ENCODE data around the gene PRRT2. TPM values are rescaled to one million over a fixed set of nuclear protein-coding genes. Genes with fewer than 3 reads are reported as not detected.

PRRT2 gene
- total and polyA plus RNA-seq, 2 donors (not counting 3 experiments of a cell fraction or from before 2014, with no cell fraction given) = 3.3 TPM

- no TSS peak for BruUV-seq (replicated peaks)
- Histone ChIP-seq H3K9me3 (replicated peaks; ENCODE audit: control insufficient read depth, insufficient read depth, low read length) (no peaks in the 10 kb centered on the region), H3K36me3 (ENCODE audit: control insufficient read depth in 2 of 2, extremely low read depth in 1 of 2, insufficient read depth in 2 of 2, low read length in 2 of 2) (peaks cover 0 to 14% of the 10 kb centered on the region in 2 experiments), H4K20me1 (replicated peaks; ENCODE audit: control insufficient read depth, extremely low read depth, insufficient read depth, low read length) (no peaks in the 10 kb centered on the region), H3K4me2 (ENCODE audit: insufficient read depth, low read length) (peak overlapping the region; percentile 71), H3K27me3 (ENCODE audit: control insufficient read depth in 2 of 2, insufficient read depth in 2 of 2, low read length in 2 of 2) (no peaks in the 10 kb centered on the region), H3K4me3 (replicated peaks in 1 of 3; ENCODE audit: insufficient read depth in 1 of 3, low read depth in 1 of 3, low read length in 3 of 3) (no peak overlapping the region), H3K27ac (ENCODE audit: insufficient read depth, low read depth, low read length) (no peak overlapping the region), H3K79me2 (ENCODE audit: control insufficient read depth, insufficient read depth, low read length) (peaks cover 29% of the 10 kb centered on the region), H2AFZ (ENCODE audit: low read depth, low read length) (no peak overlapping the region), H3K4me1 (ENCODE audit: control insufficient read depth, extremely low read depth, insufficient read depth, low read length) (peaks cover 46% of the 10 kb centered on the region), H3K9me1 (replicated peaks; ENCODE audit: control insufficient read depth, extremely low read depth, insufficient read depth, low read length) (no peaks in the 10 kb centered on the region), H3K9ac (replicated peaks; ENCODE audit: extremely low read depth, insufficient read depth, low read length) (no peak overlapping the region)
- ChIA-PET CTCF (interaction anchor here (0.7 to 4.0 kb wide), 8 partner anchors 7 to 223 kb away, joined by 3 to 163 read pairs (median 14); partner anchors contain the start of genes PAGR1 and TAOK2), POLR2A (no interaction called here)
- intact Hi-C loops (cut with micrococcal nuclease) (loop anchor here (5.0 kb wide), 2 partner anchors 107 to 163 kb away; partner anchors contain the start of gene TAOK2), dilution Hi-C loops (cut with MboI; ENCODE audit: extremely low pct_ligation_motif_present, low sequenced_read_pairs) (loop anchor here (10.0 kb wide), 1 partner anchor 186 kb away; the partner anchor contains the start of genes HIRIP3 and INO80E)
- no peak for FAIRE-seq
- TF ChIP-seq JUN (IDR thresholded peaks at IDR 0.05; ENCODE audit: borderline replicate concordance, insufficient read depth, insufficient read length, low read depth) (no peak), POLR2A (IDR thresholded peaks at IDR 0.05; ENCODE audit: low read depth, low read length) (peak; percentile 19), EZH2 (IDR thresholded peaks at IDR 0.05; ENCODE audit: borderline replicate concordance, low read depth, low read length, severe bottlenecking) (no peak)
- no peak for DNase-seq (ENCODE audit: low read depth, low spot score)
These were observed 2.8 kb upstream of the PRRT2 start for GRCh38 chr16:29809031-29809747.

GRCh38 chr16:29809850-29810698 lies 1.9 kb upstream of the PRRT2 start:
- Histone ChIP-seq H3K9me3 (replicated peaks; ENCODE audit: control insufficient read depth, insufficient read depth, low read length) (no peaks in the 10 kb centered on the region), H3K9me1 (replicated peaks; ENCODE audit: control insufficient read depth, extremely low read depth, insufficient read depth, low read length) (no peaks in the 10 kb centered on the region), H3K4me2 (ENCODE audit: insufficient read depth, low read length) (no peak overlapping the region), H3K9ac (replicated peaks; ENCODE audit: extremely low read depth, insufficient read depth, low read length) (no peak overlapping the region), H3K4me1 (ENCODE audit: control insufficient read depth, extremely low read depth, insufficient read depth, low read length) (peaks cover 44% of the 10 kb centered on the region), H3K27me3 (ENCODE audit: control insufficient read depth in 2 of 2, insufficient read depth in 2 of 2, low read length in 2 of 2) (no peaks in the 10 kb centered on the region), H3K36me3 (ENCODE audit: control insufficient read depth in 2 of 2, extremely low read depth in 1 of 2, insufficient read depth in 2 of 2, low read length in 2 of 2) (peaks cover 0 to 14% of the 10 kb centered on the region in 2 experiments), H4K20me1 (replicated peaks; ENCODE audit: control insufficient read depth, extremely low read depth, insufficient read depth, low read length) (no peaks in the 10 kb centered on the region), H2AFZ (ENCODE audit: low read depth, low read length) (no peak overlapping the region), H3K4me3 (replicated peaks in 1 of 3; ENCODE audit: insufficient read depth in 1 of 3, low read depth in 1 of 3, low read length in 3 of 3) (no peak overlapping the region), H3K27ac (ENCODE audit: insufficient read depth, low read depth, low read length) (peak overlapping the region; percentile 9), H3K79me2 (ENCODE audit: control insufficient read depth, insufficient read depth, low read length) (peaks cover 29% of the 10 kb centered on the region)
- BruUV-seq (replicated peaks) = no TSS peak
- ChIA-PET POLR2A (no interaction called here), CTCF (interaction anchor here (0.6 to 4.0 kb wide), 3 partner anchors 38 to 222 kb away, joined by 3 to 29 read pairs (median 3); no protein-coding TSS in a partner anchor)
- intact Hi-C loops (cut with micrococcal nuclease) = loop anchor here (2.0 to 5.0 kb wide), 3 partner anchors 53 to 162 kb away; partner anchors contain the start of genes CDIPT and TAOK2
- DNase-seq (ENCODE audit: low read depth, low spot score) (no peak), FAIRE-seq (no peak)
- no peak for TF ChIP-seq EZH2 (IDR thresholded peaks at IDR 0.05; ENCODE audit: borderline replicate concordance, low read depth, low read length, severe bottlenecking)
- TF ChIP-seq FOS (IDR thresholded peaks at IDR 0.05; ENCODE audit: borderline replicate concordance, insufficient read depth, low read length) = no peak
- peak; percentile 8 for TF ChIP-seq POLR2AphosphoS5 (IDR thresholded peaks at IDR 0.05; ENCODE audit: insufficient read depth, low read depth, low read length)
- dilution Hi-C loops (cut with MboI; ENCODE audit: extremely low pct_ligation_motif_present, low sequenced_read_pairs) = loop anchor here (10.0 kb wide), 1 partner anchor 185 kb away; the partner anchor contains the start of genes HIRIP3 and INO80E

All from endothelial cell of umbilical vein (primary cell).